Measurements from ENCODE around the gene POLR2L.

DNA sequence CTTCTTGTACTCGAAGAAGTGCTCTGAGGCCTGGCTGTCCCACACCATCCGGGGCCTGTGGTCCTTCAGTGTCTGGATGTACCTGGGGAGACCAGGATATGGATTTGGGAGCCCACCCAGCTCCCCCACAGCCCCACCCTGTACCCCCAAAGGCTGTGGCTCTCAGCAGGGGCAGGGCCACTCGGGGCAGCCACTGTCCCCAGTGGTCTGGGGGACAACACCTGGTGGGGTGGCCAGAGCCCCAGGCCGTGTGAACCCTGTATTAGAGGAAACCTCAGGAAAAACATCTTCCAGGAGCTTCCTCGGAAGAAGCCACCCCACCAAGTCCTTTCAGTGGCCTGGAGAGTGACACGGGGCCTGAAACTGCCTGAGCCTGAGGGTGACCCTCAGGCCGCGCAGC lies 28.1 kb upstream of the POLR2L start:
- TF ChIP-seq POLR2AphosphoS5 (IDR thresholded peaks at IDR 0.05; ENCODE audit: low read depth, low read length) (no peak), ZNF274 (IDR thresholded peaks at IDR 0.05; ENCODE audit: low read depth, low read length) (no peak), REST (IDR thresholded peaks at IDR 0.05; ENCODE audit: low read depth) (no peak), YY1 (IDR thresholded peaks at IDR 0.05; ENCODE audit: extremely low read depth, insufficient replicate concordance, low read depth, low read length) (no peak), TCF7L2 (IDR thresholded peaks at IDR 0.05; ENCODE audit: borderline replicate concordance, extremely low read depth, insufficient read depth, insufficient read length) (no peak), EZH2 (IDR thresholded peaks at IDR 0.05) (no peak), RAD21 (IDR thresholded peaks at IDR 0.05; ENCODE audit: low read depth) (no peak), FOSL1 (IDR thresholded peaks at IDR 0.05; ENCODE audit: low read depth) (no peak), POLR2A (IDR thresholded peaks at IDR 0.05; ENCODE audit: borderline replicate concordance, extremely low read depth, insufficient read depth, insufficient read length) (no peak)
- TF ChIP-seq, protein P1, sequence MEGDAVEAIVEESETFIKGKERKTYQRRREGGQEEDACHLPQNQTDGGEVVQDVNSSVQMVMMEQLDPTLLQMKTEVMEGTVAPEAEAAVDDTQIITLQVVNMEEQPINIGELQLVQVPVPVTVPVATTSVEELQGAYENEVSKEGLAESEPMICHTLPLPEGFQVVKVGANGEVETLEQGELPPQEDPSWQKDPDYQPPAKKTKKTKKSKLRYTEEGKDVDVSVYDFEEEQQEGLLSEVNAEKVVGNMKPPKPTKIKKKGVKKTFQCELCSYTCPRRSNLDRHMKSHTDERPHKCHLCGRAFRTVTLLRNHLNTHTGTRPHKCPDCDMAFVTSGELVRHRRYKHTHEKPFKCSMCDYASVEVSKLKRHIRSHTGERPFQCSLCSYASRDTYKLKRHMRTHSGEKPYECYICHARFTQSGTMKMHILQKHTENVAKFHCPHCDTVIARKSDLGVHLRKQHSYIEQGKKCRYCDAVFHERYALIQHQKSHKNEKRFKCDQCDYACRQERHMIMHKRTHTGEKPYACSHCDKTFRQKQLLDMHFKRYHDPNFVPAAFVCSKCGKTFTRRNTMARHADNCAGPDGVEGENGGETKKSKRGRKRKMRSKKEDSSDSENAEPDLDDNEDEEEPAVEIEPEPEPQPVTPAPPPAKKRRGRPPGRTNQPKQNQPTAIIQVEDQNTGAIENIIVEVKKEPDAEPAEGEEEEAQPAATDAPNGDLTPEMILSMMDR (IDR thresholded peaks at IDR 0.05 in 2 of 3, conservative IDR thresholded peaks at IDR 0.05 in 1 of 3; ENCODE audit: borderline replicate concordance in 1 of 3, insufficient read depth in 1 of 3, low read depth in 2 of 3, low read length in 2 of 3): no peak
